Neuronal stem cell (in vitro differentiated cells): ENCODE results near the gene DDO.
A peak's percentile ranks its signal among the peaks of the same experiment; 100 is the strongest.

Source experiments
- DNase-seq: peaks from one replicate; pipeline ENCODE4 v3.0.0-alpha.2; 2013; ENCODE audit warnings: low spot score
- H2AFZ ChIP-seq: one replicate; pipeline ENCODE4 v1.6.1; 2013; ENCODE audit warnings: mild to moderate bottlenecking, low read length, inconsistent platforms
- H2AK5ac ChIP-seq: 2 replicates; pipeline ENCODE4 v1.6.1; 2013; ENCODE audit warnings: low read depth, mild to moderate bottlenecking, inconsistent platforms, low read length, moderate library complexity, mixed read lengths
- H2BK120ac ChIP-seq: 2 replicates; pipeline ENCODE4 v1.6.1; 2013; ENCODE audit warnings: low read depth, mild to moderate bottlenecking, inconsistent platforms, low read length, moderate library complexity, mixed read lengths
- H2BK12ac ChIP-seq: one replicate; pipeline ENCODE4 v1.6.1; 2013; ENCODE audit warnings: low read length, inconsistent platforms
- H2BK15ac ChIP-seq: 2 replicates; pipeline ENCODE4 v1.6.1; 2013; ENCODE audit warnings: mild to moderate bottlenecking, low read length, inconsistent platforms, mixed read lengths
- H2BK5ac ChIP-seq: one replicate; pipeline ENCODE4 v1.6.1; 2013; ENCODE audit warnings: inconsistent platforms, mild to moderate bottlenecking, low read length, moderate library complexity
- H3K14ac ChIP-seq: one replicate; pipeline ENCODE4 v1.6.1; 2013; ENCODE audit warnings: low read length, inconsistent platforms
- H3K18ac ChIP-seq: 2 replicates; pipeline ENCODE4 v1.6.1; 2013; ENCODE audit warnings: low read length, inconsistent platforms
- H3K23ac ChIP-seq: 2 replicates; pipeline ENCODE4 v1.6.1; 2013; ENCODE audit warnings: low read depth, mild to moderate bottlenecking, mixed read lengths, low read length, inconsistent platforms; ENCODE audit not compliant: poor library complexity
- H3K27ac ChIP-seq: replicated peaks from 3 replicates; pipeline ENCODE4 v1.5.1; 2013; ENCODE audit warnings: low read length, inconsistent platforms
- H3K27me3 ChIP-seq, 3 experiments: 2 replicates each; pipeline ENCODE4 v1.6.1; 2013; ENCODE audit warnings: low read length in 3 of 3, mild to moderate bottlenecking in 2 of 3, inconsistent platforms in 1 of 3, low read depth in 1 of 3, mixed read lengths in 1 of 3, moderate library complexity in 1 of 3; ENCODE audit not compliant: control insufficient read depth in 3 of 3, insufficient read depth in 3 of 3
- H3K36me3 ChIP-seq, 2 donors: replicated peaks in 1 of 2; 2 replicates each; pipeline ENCODE4 v1.6.1; 2013; ENCODE audit warnings: low read length in 2 of 2; ENCODE audit not compliant: control insufficient read depth in 2 of 2, insufficient read depth in 2 of 2
- H3K4ac ChIP-seq: 2 replicates; pipeline ENCODE4 v1.6.1; 2013; ENCODE audit warnings: inconsistent platforms, mild to moderate bottlenecking, low read length, moderate library complexity
- H3K4me1 ChIP-seq, 2 donors: 1 replicate in 1 of 2; 2 replicates in 1 of 2; pipeline ENCODE4 v1.6.1; 2013; ENCODE audit warnings: low read length in 2 of 2, low read depth in 1 of 2; ENCODE audit not compliant: control insufficient read depth in 2 of 2, insufficient read depth in 1 of 2
- H3K4me2 ChIP-seq: one replicate; pipeline ENCODE4 v1.6.1; 2013; ENCODE audit warnings: mild to moderate bottlenecking, low read length, inconsistent platforms; ENCODE audit not compliant: insufficient read depth, poor library complexity, severe bottlenecking
- H3K4me3 ChIP-seq, 2 donors: 2 replicates each; pipeline ENCODE4 v1.5.1; 2013; ENCODE audit warnings: low read length in 2 of 2, mild to moderate bottlenecking in 2 of 2, inconsistent platforms in 1 of 2, moderate library complexity in 1 of 2
- H3K79me1 ChIP-seq: one replicate; pipeline ENCODE4 v1.6.1; 2013; ENCODE audit warnings: low read depth, mild to moderate bottlenecking, inconsistent platforms, low read length, moderate library complexity
- H3K9ac ChIP-seq: one replicate; pipeline ENCODE4 v1.6.1; 2013; ENCODE audit warnings: mild to moderate bottlenecking, low read depth, low read length, inconsistent platforms; ENCODE audit not compliant: poor library complexity
- H3K9me3 ChIP-seq, 2 donors: replicated peaks in 1 of 2; 2 replicates each; pipeline versions ENCODE3 to v1.6.1; 2013; ENCODE audit warnings: low read length in 2 of 2, mild to moderate bottlenecking in 2 of 2, inconsistent platforms in 1 of 2, low read depth in 1 of 2, mixed read lengths in 1 of 2, moderate library complexity in 1 of 2; ENCODE audit not compliant: control insufficient read depth in 2 of 2, insufficient read depth in 1 of 2
- H4K8ac ChIP-seq: one replicate; pipeline ENCODE4 v1.6.1; 2013; ENCODE audit warnings: low read depth, mild to moderate bottlenecking, inconsistent platforms, low read length, moderate library complexity
- H4K91ac ChIP-seq: one replicate; pipeline ENCODE4 v1.6.1; 2013; ENCODE audit warnings: low read length, low read depth, mild to moderate bottlenecking, inconsistent platforms; ENCODE audit not compliant: poor library complexity
- WGBS, 2 donors: extraction: QIAGEN DNeasy Blood & Tissue Kit; methylation state at CpG; one replicate each; pipeline ENCODE4 v1.1.7; 2013; ENCODE audit warnings: missing lambda C conversion rate in 2 of 2, mixed read lengths in 1 of 2; ENCODE audit not compliant: insufficient read length in 2 of 2, insufficient replicate concordance in 1 of 2; ENCODE audit errors: extremely low coverage in 2 of 2; 5-methylcytosine and 5-hydroxymethylcytosine counted together

DDO gene

GRCh38 chr6:110392727-110393126 is 22.6 kb downstream of the DDO start:
- Histone ChIP-seq H3K4me1 (peaks cover 2 to 10% of the 10 kb centered on the region in 2 donors), H3K36me3 (no peaks in the 10 kb centered on the region), H3K9ac (no peak overlapping the region), H3K27ac (no peak overlapping the region), H2BK15ac (no peak overlapping the region), H3K4me2 (no peak overlapping the region), H4K91ac (no peak overlapping the region), H3K27me3 (no peaks in the 10 kb centered on the region), H3K9me3 (no peaks in the 10 kb centered on the region), H2AFZ (no peak overlapping the region), H3K4me3 (no peak overlapping the region), H3K14ac (no peak overlapping the region), H4K8ac (no peak overlapping the region), H2BK120ac (no peak overlapping the region), H3K79me1 (no peaks in the 10 kb centered on the region), H2AK5ac (no peak overlapping the region), H3K23ac (peak overlapping the region; percentile 59), H2BK5ac (no peak overlapping the region), H2BK12ac (peak overlapping the region; percentile 43), H3K18ac (no peak overlapping the region), H3K4ac (no peak overlapping the region)
- WGBS, 2 donors: no CpG with 5 or more reads among the region's 9 CpGs
- no peak for DNase-seq

DNA sequence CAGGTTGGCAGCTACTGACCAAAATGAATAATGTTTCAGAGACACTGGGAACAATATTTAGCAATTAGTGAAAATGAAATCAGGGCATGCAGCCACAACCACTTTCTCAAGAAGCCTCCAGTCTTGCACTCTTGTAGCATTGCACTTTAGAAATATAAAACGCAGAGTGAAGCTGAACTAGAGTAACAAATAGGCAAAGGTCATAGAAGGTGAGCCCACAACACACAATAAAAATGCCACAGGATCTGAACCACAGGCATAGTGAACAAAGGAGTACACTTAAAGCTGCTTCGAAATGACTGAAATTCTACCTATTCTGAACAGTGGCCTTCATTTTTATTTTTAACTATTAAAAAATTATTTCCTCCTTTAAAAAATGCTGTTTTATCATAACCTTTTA is 25.0 kb downstream of the DDO start:
- Histone ChIP-seq H3K14ac (no peak overlapping the region), H3K27me3 (no peaks in the 10 kb centered on the region), H3K4me1 (peaks cover 2 to 10% of the 10 kb centered on the region in 2 donors), H4K91ac (no peak overlapping the region), H2BK120ac (no peak overlapping the region), H3K4ac (no peak overlapping the region), H3K9ac (no peak overlapping the region), H2BK12ac (no peak overlapping the region), H3K4me3 (no peak overlapping the region), H3K36me3 (no peaks in the 10 kb centered on the region), H2AFZ (no peak overlapping the region), H2BK15ac (no peak overlapping the region), H2AK5ac (no peak overlapping the region), H3K9me3 (no peaks in the 10 kb centered on the region), H4K8ac (no peak overlapping the region), H2BK5ac (no peak overlapping the region), H3K4me2 (no peak overlapping the region), H3K23ac (no peak overlapping the region), H3K27ac (no peak overlapping the region), H3K18ac (no peak overlapping the region), H3K79me1 (no peaks in the 10 kb centered on the region)
- WGBS, 2 donors: no CpG with 5 or more reads among the region's 2 CpGs
- DNase-seq: no peak

DNA sequence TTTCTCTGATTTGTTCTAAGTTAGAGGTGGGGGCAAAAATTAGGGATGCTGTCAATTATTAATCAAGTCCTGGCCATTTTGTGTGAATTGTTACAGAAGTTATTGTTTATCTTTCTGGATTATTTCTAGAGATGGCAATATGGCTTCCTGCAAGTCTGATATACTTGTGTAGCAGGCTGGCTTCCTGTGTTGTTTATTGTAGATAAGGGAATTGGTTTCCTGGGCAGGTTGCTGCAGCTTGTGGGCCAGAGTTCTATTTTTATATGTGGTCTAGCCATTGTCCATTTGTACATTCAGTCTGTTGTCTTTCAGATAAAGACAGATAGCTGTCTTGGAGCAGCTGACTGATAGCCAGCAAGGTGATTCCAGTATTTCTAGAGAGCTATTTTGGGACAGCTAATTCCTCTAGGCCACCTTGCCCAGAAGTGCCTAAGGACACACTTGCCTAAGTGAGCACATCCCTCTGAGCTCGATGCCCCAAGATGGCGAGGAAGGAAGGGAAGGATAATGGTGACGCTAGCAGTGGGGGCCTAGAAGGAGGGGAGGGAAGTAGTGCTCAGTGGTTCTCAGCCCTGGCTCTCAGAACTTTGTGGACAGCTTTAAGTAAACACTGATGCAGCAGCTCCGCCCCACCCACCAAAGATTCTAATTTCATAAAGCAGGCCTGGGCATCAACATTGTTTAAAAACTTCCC is 25.5 kb downstream of the DDO start:
- Histone ChIP-seq H4K8ac (no peak overlapping the region), H3K9me3 (no peaks in the 10 kb centered on the region), H3K4me3 (no peak overlapping the region), H3K36me3 (no peaks in the 10 kb centered on the region), H3K4me1 (peaks cover 2 to 10% of the 10 kb centered on the region in 2 donors), H2BK120ac (no peak overlapping the region), H3K9ac (no peak overlapping the region), H2AFZ (no peak overlapping the region), H3K27me3 (no peaks in the 10 kb centered on the region), H2BK5ac (no peak overlapping the region), H3K4me2 (no peak overlapping the region), H3K23ac (no peak overlapping the region), H3K79me1 (no peaks in the 10 kb centered on the region), H2AK5ac (no peak overlapping the region), H2BK12ac (no peak overlapping the region), H3K27ac (no peak overlapping the region), H3K18ac (no peak overlapping the region), H4K91ac (no peak overlapping the region), H3K14ac (no peak overlapping the region), H2BK15ac (no peak overlapping the region), H3K4ac (no peak overlapping the region)
- WGBS, 2 donors: no CpG with 5 or more reads among the region's 4 CpGs
- DNase-seq: no peak

DNA sequence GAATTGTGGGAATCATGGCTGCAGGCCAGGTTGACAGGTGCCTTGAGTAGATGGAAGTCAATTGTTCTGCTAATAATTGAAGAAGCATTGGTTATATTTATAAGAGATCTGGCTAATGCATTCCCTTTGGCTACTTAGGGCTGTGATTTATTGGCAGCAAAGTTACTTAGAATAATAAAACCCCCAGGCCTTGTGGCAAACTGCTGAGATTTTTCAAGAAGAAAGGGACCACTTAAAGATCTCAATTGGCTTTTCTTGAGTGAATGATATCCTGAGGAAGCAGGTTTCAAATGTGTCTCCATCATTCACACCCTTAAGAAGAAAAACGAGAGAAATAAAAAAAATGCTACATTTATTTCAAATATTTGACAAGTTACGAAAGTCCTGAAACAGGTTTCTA is 27.4 kb downstream of the DDO start:
- Histone ChIP-seq H3K9ac (no peak overlapping the region), H2AK5ac (no peak overlapping the region), H2AFZ (no peak overlapping the region), H3K4me2 (no peak overlapping the region), H2BK120ac (no peak overlapping the region), H3K4me3 (no peak overlapping the region), H4K8ac (no peak overlapping the region), H3K18ac (no peak overlapping the region), H2BK12ac (no peak overlapping the region), H3K27ac (no peak overlapping the region), H2BK15ac (no peak overlapping the region), H2BK5ac (no peak overlapping the region), H3K4ac (no peak overlapping the region), H3K27me3 (no peaks in the 10 kb centered on the region), H3K36me3 (no peaks in the 10 kb centered on the region), H3K14ac (no peak overlapping the region), H4K91ac (no peak overlapping the region), H3K23ac (no peak overlapping the region), H3K4me1 (peaks cover 2 to 10% of the 10 kb centered on the region in 2 donors), H3K79me1 (no peaks in the 10 kb centered on the region), H3K9me3 (no peaks in the 10 kb centered on the region)
- no peak for DNase-seq
- WGBS, 2 donors: no CpG with 5 or more reads among the region's 2 CpGs
